CD4-positive, alpha-beta T cell treated with Interleukin-17A for 1 hour (primary cell): ENCODE data around the gene GLB1L2.
"Not testable (repeated sequence)": the region's sequence is repeated elsewhere in the genome, so short reads cannot be mapped to it uniquely, and the experiment has no call there.

Experiments
- DNase-seq: peaks from one replicate; pipeline ENCODE4 v3.0.0-alpha.2; 2020

GLB1L2 gene

GRCh38 chr11:134331354-134332188 lies at the start of gene GLB1L2:
GLB1L2 (plus strand) TSS chr11:134331988; CDS start chr11:134332062, 74 bp downstream.
- peak; percentile 90 for DNase-seq

GRCh38 chr11:134282121-134283045 lies 49.4 kb upstream of the GLB1L2 start:
- no peak for DNase-seq

- DNase-seq: no peak
These were observed 48.1 kb upstream of the GLB1L2 start for GRCh38 chr11:134283461-134284230.

GRCh38 chr11:134284349-134284748 lies 47.4 kb upstream of the GLB1L2 start:
- DNase-seq: not testable (repeated sequence)

GRCh38 chr11:134287561-134287960 lies 44.2 kb upstream of the GLB1L2 start:
- no peak for DNase-seq

GRCh38 chr11:134288486-134288885 lies 43.3 kb upstream of the GLB1L2 start:
- no peak for DNase-seq

- DNase-seq: no peak
These were observed 42.6 kb upstream of the GLB1L2 start for GRCh38 chr11:134289167-134289566.

- DNase-seq: no peak
These were observed 42.0 kb upstream of the GLB1L2 start for GRCh38 chr11:134289789-134290188.

- DNase-seq: no peak
These were observed 41.1 kb upstream of the GLB1L2 start for GRCh38 chr11:134290646-134291045.

GRCh38 chr11:134291196-134291595 lies 40.6 kb upstream of the GLB1L2 start:
- no peak for DNase-seq

- no peak for DNase-seq
These were observed 39.1 kb upstream of the GLB1L2 start for GRCh38 chr11:134292661-134293060.

GRCh38 chr11:134293119-134294113 lies 38.4 kb upstream of the GLB1L2 start:
- DNase-seq: no peak

GRCh38 chr11:134294664-134295063 lies 37.1 kb upstream of the GLB1L2 start:
- no peak for DNase-seq

- no peak for DNase-seq
These were observed 19.6 kb upstream of the GLB1L2 start for GRCh38 chr11:134312223-134312622.

- DNase-seq: no peak
These were observed 19.0 kb upstream of the GLB1L2 start for GRCh38 chr11:134312807-134313206.

GRCh38 chr11:134313379-134313778 lies 18.4 kb upstream of the GLB1L2 start:
- no peak for DNase-seq

GRCh38 chr11:134313821-134314607 lies 17.8 kb upstream of the GLB1L2 start:
- DNase-seq: no peak

- no peak for DNase-seq
These were observed 14.7 kb upstream of the GLB1L2 start for GRCh38 chr11:134317103-134317502.

- not testable (repeated sequence) for DNase-seq
These were observed 10.4 kb upstream of the GLB1L2 start for GRCh38 chr11:134321373-134321772.

- no peak for DNase-seq
These were observed 9.2 kb upstream of the GLB1L2 start for GRCh38 chr11:134322553-134322952.

- no peak for DNase-seq
These were observed 3.4 kb upstream of the GLB1L2 start for GRCh38 chr11:134328433-134328832.
